ENCODE measurements around the gene VSTM4. TPM values are rescaled to one million over a fixed set of nuclear protein-coding genes. Genes with fewer than 3 reads are reported as not detected.

VSTM4 gene
- total RNA-seq, 3 donors from 2014 or later, result 8.5 to 17.3 (median 9.5) TPM

GRCh38 chr10:49161411-49161997 is 46.2 kb upstream of the VSTM4 start:
- TF ChIP-seq POLR2AphosphoS5 (IDR thresholded peaks at IDR 0.05) (no peak), CTCF (IDR thresholded peaks at IDR 0.05) (no peak), POLR2A (IDR thresholded peaks at IDR 0.05) (no peak)
- no peaks in the 10 kb centered on the region for H3K36me3 ChIP-seq
- DNase-seq (ENCODE audit: low spot score in 2 of 2), result no peak
- H3K4me3 ChIP-seq, result no peak overlapping the region
- H3K4me1 ChIP-seq, result no peaks in the 10 kb centered on the region
- intact Hi-C loops (cut with DNase I; ENCODE audit: low total_unique reads), result no loop called here
- no peaks in the 10 kb centered on the region for H3K9me3 ChIP-seq
- H3K27ac ChIP-seq, result no peak overlapping the region
- H3K27me3 ChIP-seq, result no peaks in the 10 kb centered on the region

- H3K27ac ChIP-seq, result no peak overlapping the region
- DNase-seq (ENCODE audit: low spot score in 2 of 2), result no peak
- intact Hi-C loops (cut with DNase I; ENCODE audit: low total_unique reads), result no loop called here
- H3K36me3 ChIP-seq, result no peaks in the 10 kb centered on the region
- H3K27me3 ChIP-seq, result no peaks in the 10 kb centered on the region
- TF ChIP-seq POLR2A (IDR thresholded peaks at IDR 0.05) (no peak), CTCF (IDR thresholded peaks at IDR 0.05) (no peak), POLR2AphosphoS5 (IDR thresholded peaks at IDR 0.05) (no peak)
- H3K9me3 ChIP-seq, result no peaks in the 10 kb centered on the region
- no peak overlapping the region for H3K4me3 ChIP-seq
- H3K4me1 ChIP-seq, result no peaks in the 10 kb centered on the region
Measured at GRCh38 chr10:49160814-49161213, 45.5 kb upstream of the VSTM4 start.

- H3K4me3 ChIP-seq, result no peak overlapping the region
- intact Hi-C loops (cut with DNase I; ENCODE audit: low total_unique reads), result no loop called here
- no peaks in the 10 kb centered on the region for H3K9me3 ChIP-seq
- DNase-seq (ENCODE audit: low spot score in 2 of 2), result no peak
- H3K4me1 ChIP-seq, result no peaks in the 10 kb centered on the region
- no peaks in the 10 kb centered on the region for H3K27me3 ChIP-seq
- H3K27ac ChIP-seq, result no peak overlapping the region
- no peaks in the 10 kb centered on the region for H3K36me3 ChIP-seq
- TF ChIP-seq CTCF (IDR thresholded peaks at IDR 0.05), result no peak
- TF ChIP-seq POLR2A (IDR thresholded peaks at IDR 0.05), result no peak
- TF ChIP-seq POLR2AphosphoS5 (IDR thresholded peaks at IDR 0.05), result no peak
Measured at GRCh38 chr10:49160110-49160509, 44.8 kb upstream of the VSTM4 start.

- no peak for TF ChIP-seq POLR2AphosphoS5 (IDR thresholded peaks at IDR 0.05)
- TF ChIP-seq CTCF (IDR thresholded peaks at IDR 0.05), result no peak
- no peak for TF ChIP-seq POLR2A (IDR thresholded peaks at IDR 0.05)
- H3K4me3 ChIP-seq, result no peak overlapping the region
- no peaks in the 10 kb centered on the region for H3K4me1 ChIP-seq
- H3K36me3 ChIP-seq, result no peaks in the 10 kb centered on the region
- no peak for DNase-seq (ENCODE audit: low spot score in 2 of 2)
- H3K9me3 ChIP-seq, result no peaks in the 10 kb centered on the region
- H3K27ac ChIP-seq, result no peak overlapping the region
- intact Hi-C loops (cut with DNase I; ENCODE audit: low total_unique reads), result loop anchor here (5.0 kb wide), 1 partner anchor 717 kb away; no protein-coding TSS in a partner anchor
- no peaks in the 10 kb centered on the region for H3K27me3 ChIP-seq
Measured at GRCh38 chr10:49158915-49159314, 43.6 kb upstream of the VSTM4 start.

- Histone ChIP-seq H3K9me3 (no peaks in the 10 kb centered on the region), H3K27me3 (no peaks in the 10 kb centered on the region), H3K4me3 (no peak overlapping the region), H3K36me3 (no peaks in the 10 kb centered on the region), H3K27ac (no peak overlapping the region), H3K4me1 (no peaks in the 10 kb centered on the region)
- intact Hi-C loops (cut with DNase I; ENCODE audit: low total_unique reads), result loop anchor here (5.0 kb wide), 1 partner anchor 716 kb away; no protein-coding TSS in a partner anchor
- DNase-seq (ENCODE audit: low spot score in 2 of 2), result no peak
- TF ChIP-seq POLR2A (IDR thresholded peaks at IDR 0.05) (no peak), POLR2AphosphoS5 (IDR thresholded peaks at IDR 0.05) (no peak), CTCF (IDR thresholded peaks at IDR 0.05) (no peak)
Measured at GRCh38 chr10:49158404-49158803, 43.1 kb upstream of the VSTM4 start.
